SK-N-SH (cell line): ENCODE measurements around the gene HOXC6.

ENCODE experiments used
- CTCF ChIP-seq: fragments of 200-600 bp; sonication (generic); IDR thresholded peaks from 2 replicates; pipeline ENCODE4 v1.6.1; 2017; ENCODE audit warnings: antibody characterized with exemption, mild to moderate bottlenecking, moderate library complexity
- EP300 ChIP-seq, 2 experiments: IDR thresholded peaks; 2 replicates each; pipeline versions ENCODE4 v1.4.0 to v1.6.1; 2012; ENCODE audit warnings: borderline replicate concordance in 1 of 2, low read depth in 1 of 2, low read length in 1 of 2
- EZH2phosphoT487 ChIP-seq: fragments of 200-600 bp; sonication (generic); IDR thresholded peaks from 2 replicates; pipeline ENCODE4 v1.6.1; 2017; ENCODE audit warnings: low read depth, mixed run types, mild to moderate bottlenecking, antibody characterized with exemption, moderate library complexity, borderline replicate concordance
- FOXM1 ChIP-seq: IDR thresholded peaks from 2 replicates; pipeline ENCODE4 v1.4.0; 2012; ENCODE audit warnings: low read depth, mild to moderate bottlenecking
- JUND ChIP-seq: IDR thresholded peaks from 2 replicates; pipeline ENCODE4 v1.4.0; 2012
- MXI1 ChIP-seq: IDR thresholded peaks from 2 replicates; pipeline ENCODE4 v1.6.1; 2012; ENCODE audit warnings: mild to moderate bottlenecking, low read depth, low read length, improper control_type of control experiment
- POLR2AphosphoS5 ChIP-seq: IDR thresholded peaks from 2 replicates; pipeline ENCODE4 v1.6.1; 2012; ENCODE audit warnings: low read depth, low read length
- REST ChIP-seq: IDR thresholded peaks from 2 replicates; pipeline ENCODE4 v1.6.1; 2012; ENCODE audit warnings: mild to moderate bottlenecking, low read depth, low read length, moderate library complexity
- TCF12 ChIP-seq: IDR thresholded peaks from 2 replicates; pipeline ENCODE4 v1.4.0; 2012
- ZBTB33 ChIP-seq: IDR thresholded peaks from 2 replicates; pipeline ENCODE4 v1.4.0; 2012; ENCODE audit warnings: low read depth, borderline replicate concordance
- TF ChIP-seq, protein P1 (sequence below): fragments of 150-350 bp; IDR thresholded peaks from 2 replicates; pipeline ENCODE4 v1.6.1; 2017; ENCODE audit warnings: antibody characterized with exemption, low read length, low read depth, borderline replicate concordance

DNA sequence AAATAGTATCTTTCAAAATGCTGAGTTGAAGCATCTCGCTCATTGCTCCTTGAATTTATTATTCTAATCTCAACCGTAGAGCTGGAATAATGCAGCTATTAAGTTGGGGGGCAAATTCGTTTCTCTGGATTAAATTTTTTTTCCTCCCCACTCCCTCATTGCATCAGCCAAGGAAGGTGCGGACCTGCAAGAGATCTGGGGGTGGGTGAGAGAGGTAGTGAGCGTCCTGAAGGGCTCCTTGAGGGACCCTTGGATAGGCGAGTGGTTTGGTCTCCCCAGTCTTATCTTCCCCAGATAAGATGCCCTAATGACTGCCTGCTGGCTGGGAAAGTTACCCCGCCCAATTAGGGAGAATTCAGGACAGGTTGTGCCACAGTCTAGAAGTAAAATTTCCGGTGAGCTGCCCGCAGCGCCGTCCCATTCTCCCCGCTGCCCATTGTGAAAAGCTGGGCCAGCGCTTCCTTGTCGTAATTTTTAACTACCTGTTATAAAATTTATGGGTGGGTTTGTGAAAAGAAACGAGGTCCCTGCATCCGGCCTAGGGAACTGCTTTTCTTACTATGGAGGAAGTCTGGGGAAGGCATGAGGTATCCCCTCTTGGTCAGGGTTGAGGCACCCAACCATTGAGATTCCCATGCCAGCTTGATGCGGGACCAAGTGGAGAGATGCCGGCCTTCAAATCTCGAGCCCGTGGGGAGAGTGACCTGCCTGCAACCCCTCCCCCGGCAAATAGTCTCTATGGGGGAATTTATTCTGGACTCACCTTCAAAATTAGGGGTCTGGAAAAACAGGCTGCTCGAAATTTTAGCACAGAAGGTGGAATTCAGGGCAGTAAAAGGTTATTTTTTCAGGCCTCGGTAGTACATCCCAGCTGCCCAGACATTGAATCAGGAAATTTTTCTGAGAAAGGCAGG is 13.0 kb upstream of the HOXC6 start:
- TF ChIP-seq POLR2AphosphoS5: no peak
- no peak for TF ChIP-seq ZBTB33
- TF ChIP-seq, protein P1, sequence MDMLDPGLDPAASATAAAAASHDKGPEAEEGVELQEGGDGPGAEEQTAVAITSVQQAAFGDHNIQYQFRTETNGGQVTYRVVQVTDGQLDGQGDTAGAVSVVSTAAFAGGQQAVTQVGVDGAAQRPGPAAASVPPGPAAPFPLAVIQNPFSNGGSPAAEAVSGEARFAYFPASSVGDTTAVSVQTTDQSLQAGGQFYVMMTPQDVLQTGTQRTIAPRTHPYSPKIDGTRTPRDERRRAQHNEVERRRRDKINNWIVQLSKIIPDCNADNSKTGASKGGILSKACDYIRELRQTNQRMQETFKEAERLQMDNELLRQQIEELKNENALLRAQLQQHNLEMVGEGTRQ: no peak
- TF ChIP-seq EZH2phosphoT487: no peak
- TF ChIP-seq CTCF: no peak
- no peak for TF ChIP-seq TCF12
- no peak for TF ChIP-seq REST
- TF ChIP-seq EP300 (IDR thresholded peaks at IDR 0.05; ENCODE audit: borderline replicate concordance in 1 of 2, low read depth in 1 of 2, low read length in 1 of 2): no peak
- no peak for TF ChIP-seq JUND
- no peak for TF ChIP-seq FOXM1
- TF ChIP-seq MXI1: no peak
